Right cardiac atrium (tissue), 5 donors: ENCODE data around the gene TAGAP. TPM values are rescaled to one million over a fixed set of nuclear protein-coding genes. Genes with fewer than 3 reads are reported as not detected.
"Not testable (repeated sequence)": the region's sequence is repeated elsewhere in the genome, so short reads cannot be mapped to it uniquely, and the experiment has no call there.

Experiments used
- ATAC-seq, 2 donors: fragments of 200-7000 bp; cut with Tn5 transposase; one replicate each; pipeline versions ENCODE4 v1.8.0 to v1.9.1; 2020; ENCODE audit warnings: moderate library complexity in 2 of 2, mild to moderate bottlenecking in 1 of 2
- DNase-seq, 3 donors: peaks; one replicate each; pipeline ENCODE4 v3.0.0-alpha.2; 2020
- H3K27ac ChIP-seq: one replicate; pipeline ENCODE4 v1.5.1; 2013; ENCODE audit warnings: mild to moderate bottlenecking, low read length, control low read depth, moderate library complexity
- H3K27me3 ChIP-seq: one replicate; pipeline ENCODE4 v1.6.1; 2013; ENCODE audit not compliant: control insufficient read depth, insufficient read depth
- H3K4me1 ChIP-seq: one replicate; pipeline ENCODE4 v1.6.1; 2013; ENCODE audit warnings: low read length; ENCODE audit not compliant: control insufficient read depth, insufficient read depth
- H3K4me3 ChIP-seq: one replicate; pipeline ENCODE4 v1.5.1; 2013; ENCODE audit warnings: low read length, control low read depth
- H3K9me3 ChIP-seq: one replicate; pipeline ENCODE4 v1.6.1; 2013; ENCODE audit warnings: low read length; ENCODE audit not compliant: control insufficient read depth
- WGBS: extraction: QIAGEN DNeasy Blood & Tissue Kit; methylation state at CpG from one replicate; pipeline ENCODE4 v1.1.7; 2013; 5-methylcytosine and 5-hydroxymethylcytosine counted together
- intact Hi-C, 4 donors: fragments of 100-400 bp; cut with DNase I; formaldehyde crosslinking; loops; one replicate each; pipeline versions ENCODE4 v1.11.0 to v1.14.0; 2022 to 2023
- polyA plus RNA-seq: library from polyadenylated mRNA; stranded (reverse); fragments of 200-250 nt; gene quantifications from one replicate; pipeline ENCODE4 v1.2.3, GENCODE V29; 2013
- total RNA-seq, 4 donors: library from RNA; stranded (reverse); fragmentation: NEBNext Ultra II Directional; extraction: Animal tissue kit (Norgen Biotek cat#: 25700); gene quantifications; one replicate each; pipeline ENCODE4 v1.2.1, GENCODE V29; 2021
- donor health status: healthy with polysubstance abuse.
- donor health status: DM: no; HTN: yes; CAD: no.
- donor health status: DM: no; HTN: no; CAD: no.
- donor health status: DM: no; HTN: yes; CAD: no; lungs with severe emphysema.
- donor health status: DM: yes; HTN: yes; CAD: no.

Gene TAGAP
- total and polyA plus RNA-seq, 5 donors: 0.63 to 2.0 (median 1.3) TPM

GRCh38 chr6:159005436-159005835, 39.4 kb downstream of the TAGAP start:
- Histone ChIP-seq H3K27ac (no peak overlapping the region), H3K9me3 (no peaks in the 10 kb centered on the region), H3K4me1 (no peaks in the 10 kb centered on the region), H3K4me3 (no peak overlapping the region), H3K27me3 (no peaks in the 10 kb centered on the region)
- intact Hi-C loops: loop anchor here in 1 of 4 donors (10.0 kb wide), 1 partner anchor 99 kb away; no protein-coding TSS in a partner anchor
- WGBS: 85% methylated on average over 5 of the region's 5 CpGs
- no peak for DNase-seq
- ATAC-seq: no peak

- ATAC-seq (no peak), DNase-seq (no peak)
- Histone ChIP-seq H3K27me3 (no peaks in the 10 kb centered on the region), H3K4me1 (no peaks in the 10 kb centered on the region), H3K9me3 (no peaks in the 10 kb centered on the region), H3K4me3 (no peak overlapping the region), H3K27ac (no peak overlapping the region)
- WGBS: 73% methylated on average over 3 of the region's 3 CpGs
- intact Hi-C loops: loop anchor here in 1 of 4 donors (10.0 kb wide), 1 partner anchor 100 kb away; no protein-coding TSS in a partner anchor
These were observed 40.2 kb downstream of the TAGAP start for GRCh38 chr6:159004592-159004991.

- no peaks in the 10 kb centered on the region for H3K9me3 ChIP-seq
- DNase-seq: no peak
- no peak overlapping the region for H3K4me3 ChIP-seq
- intact Hi-C loops: loop anchor here in 1 of 4 donors (10.0 kb wide), 1 partner anchor 102 kb away; no protein-coding TSS in a partner anchor
- no peaks in the 10 kb centered on the region for H3K4me1 ChIP-seq
- H3K27me3 ChIP-seq: no peaks in the 10 kb centered on the region
- no peak for ATAC-seq
- H3K27ac ChIP-seq: no peak overlapping the region
- 88% methylated on average over 12 of the region's 12 CpGs for WGBS
These were observed 42.2 kb downstream of the TAGAP start for GRCh38 chr6:159002432-159003155.

GRCh38 chr6:158999666-159000403, 45.0 kb downstream of the TAGAP start, which contains the start of gene RSPH3:
Gene RSPH3 (minus strand): TSS chr6:159000202. CDS start chr6:158999550, 652 bp downstream.
- DNase-seq: peak; percentile 93 to 97 (median 97)
- peak within 1 kb of the TSS; percentile 71 for H3K27ac ChIP-seq
- H3K4me1 ChIP-seq: no peaks in the 10 kb centered on the region
- peak within 1 kb of the TSS; percentile 51 for H3K4me3 ChIP-seq
- intact Hi-C loops: loop anchor here in 2 of 4 donors (2.0 to 10.0 kb wide), 2 partner anchors 17 to 105 kb away; no protein-coding TSS in a partner anchor
- no peaks in the 10 kb centered on the region for H3K9me3 ChIP-seq
- under 1% methylated on average over 50 of the region's 50 CpGs for WGBS
- ATAC-seq: peak; percentile 97
- H3K27me3 ChIP-seq: no peaks in the 10 kb centered on the region

GRCh38 chr6:158999154-158999665, 45.6 kb downstream of the TAGAP start:
- H3K27ac ChIP-seq: peak overlapping the region; percentile 6
- no peak for DNase-seq
- H3K4me3 ChIP-seq: peak overlapping the region; percentile 51
- 2% methylated on average over 24 of the region's 24 CpGs for WGBS
- ATAC-seq: peak; percentile 53 to 59
- no peaks in the 10 kb centered on the region for H3K27me3 ChIP-seq
- H3K9me3 ChIP-seq: no peaks in the 10 kb centered on the region
- H3K4me1 ChIP-seq: no peaks in the 10 kb centered on the region
- intact Hi-C loops: loop anchor here in 1 of 4 donors (2.0 kb wide), 1 partner anchor 16 kb away; no protein-coding TSS in a partner anchor

- Histone ChIP-seq H3K27me3 (no peaks in the 10 kb centered on the region), H3K9me3 (no peaks in the 10 kb centered on the region), H3K4me1 (no peaks in the 10 kb centered on the region), H3K27ac (no peak overlapping the region), H3K4me3 (no peak overlapping the region)
- 56% methylated on average over 2 of the region's 2 CpGs for WGBS
- ATAC-seq (no peak), DNase-seq (no peak)
- intact Hi-C loops: no loop called here
These were observed 47.9 kb downstream of the TAGAP start for GRCh38 chr6:158996856-158997255.

GRCh38 chr6:158993639-158994038, 51.2 kb downstream of the TAGAP start:
- H3K27ac ChIP-seq: no peak overlapping the region
- H3K27me3 ChIP-seq: no peaks in the 10 kb centered on the region
- H3K9me3 ChIP-seq: no peaks in the 10 kb centered on the region
- H3K4me1 ChIP-seq: no peaks in the 10 kb centered on the region
- 94% methylated on average over 3 of the region's 3 CpGs for WGBS
- no peak overlapping the region for H3K4me3 ChIP-seq
- no peak for DNase-seq
- intact Hi-C loops: no loop called here
- ATAC-seq: no peak

- Histone ChIP-seq H3K27me3 (no peaks in the 10 kb centered on the region), H3K4me3 (no peak overlapping the region), H3K9me3 (no peaks in the 10 kb centered on the region), H3K4me1 (no peaks in the 10 kb centered on the region), H3K27ac (no peak overlapping the region)
- WGBS: 97% methylated on average over 2 of the region's 2 CpGs
- no peak for ATAC-seq
- DNase-seq: no peak
- intact Hi-C loops: no loop called here
These were observed 53.6 kb downstream of the TAGAP start for GRCh38 chr6:158991017-158991723.

- WGBS: 94% methylated on average over 2 of the region's 2 CpGs
- not testable (repeated sequence) for H3K27me3 ChIP-seq
These were observed 55.1 kb downstream of the TAGAP start for GRCh38 chr6:158989711-158990110.

GRCh38 chr6:158988477-158988876, 56.3 kb downstream of the TAGAP start:
- WGBS: 95% methylated on average over 1 of the region's 1 CpG
- Histone ChIP-seq H3K9me3 (no peaks in the 10 kb centered on the region), H3K27me3 (no peaks in the 10 kb centered on the region), H3K4me3 (no peak overlapping the region), H3K4me1 (no peaks in the 10 kb centered on the region), H3K27ac (no peak overlapping the region)
- no peak for ATAC-seq
- DNase-seq: no peak
- intact Hi-C loops: no loop called here

More at GRCh38 chr6:158989711-158990110, 55.1 kb downstream of the TAGAP start:
- H3K4me3 ChIP-seq, H3K4me1 ChIP-seq, H3K9me3 ChIP-seq, H3K27ac ChIP-seq, intact Hi-C loops, DNase-seq, ATAC-seq: not testable (repeated sequence)
